ENCODE data around the gene PRXL2B. TPM values are rescaled to one million over a fixed set of nuclear protein-coding genes. Genes with fewer than 3 reads are reported as not detected.
A peak's percentile ranks its signal among the peaks of the same experiment; 100 is the strongest.

Gene PRXL2B, protein sequence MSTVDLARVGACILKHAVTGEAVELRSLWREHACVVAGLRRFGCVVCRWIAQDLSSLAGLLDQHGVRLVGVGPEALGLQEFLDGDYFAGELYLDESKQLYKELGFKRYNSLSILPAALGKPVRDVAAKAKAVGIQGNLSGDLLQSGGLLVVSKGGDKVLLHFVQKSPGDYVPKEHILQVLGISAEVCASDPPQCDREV
- 10 to 100 TPM in 2 of 4 donors, 1 to 10 TPM in 2; 8.0 to 11.8 (median 10.4) TPM for total RNA-seq
- 9.3 TPM for polyA plus RNA-seq
- long read RNA-seq, donor 1, transcript PRXL2B-203 (7 exons, 2,689 nt), result minor isoform, 7 of 47 reads
- long read RNA-seq, donor 1, transcript PRXL2B-204 (7 exons, 2,749 nt), result major isoform, 13 of 47 reads
- long read RNA-seq, donor 1, partial matches to known transcripts, result 4 of 47 reads
- long read RNA-seq, donor 1, other reads (novel, unspliced or antisense), result 21 of 47 reads
- long read RNA-seq, donor 2, transcript PRXL2B-203 (7 exons, 2,689 nt), result major isoform, 6 of 23 reads
- long read RNA-seq, donor 2, partial matches to known transcripts, result 4 of 23 reads
- long read RNA-seq, donor 2, other reads (novel, unspliced or antisense), result 8 of 23 reads
- long read RNA-seq, donor 3, transcript PRXL2B-203 (7 exons, 2,689 nt), result minor isoform, 7 of 39 reads
- long read RNA-seq, donor 3, transcript PRXL2B-204 (7 exons, 2,749 nt), result major isoform, 11 of 39 reads
- long read RNA-seq, donor 3, partial matches to known transcripts, result 9 of 39 reads
- long read RNA-seq, donor 3, other reads (novel, unspliced or antisense), result 12 of 39 reads
- long read RNA-seq, donor 4, transcript PRXL2B-204 (7 exons, 2,749 nt), result major isoform, 6 of 16 reads
- long read RNA-seq, donor 4, partial matches to known transcripts, result 5 of 16 reads
- long read RNA-seq, donor 4, other reads (novel, unspliced or antisense), result 4 of 16 reads

GRCh38 chr1:2586154-2587070 is at the start of gene PRXL2B:
PRXL2B (plus strand) TSS chr1:2586777; CDS start chr1:2586886, 109 bp downstream.
- no peaks in the 10 kb centered on the region for H3K27me3 ChIP-seq (ENCODE audit: control insufficient read depth, insufficient read depth)
- WGBS, result under 1% methylated on average over 107 of the region's 107 CpGs
- H3K4me1 ChIP-seq (ENCODE audit: control insufficient read depth, insufficient read depth, low read length), result peaks cover 3% of the 10 kb centered on the region
- peak; percentile 100 for DNase-seq
- intact Hi-C loops (cut with DNase I), result no loop called here
- H3K27ac ChIP-seq (ENCODE audit: low read length), result peak within 1 kb of the TSS; percentile 95
- peak; percentile 93 to 94 for ATAC-seq
- no peaks in the 10 kb centered on the region for H3K9me3 ChIP-seq (ENCODE audit: control insufficient read depth, low read length)
- H3K4me3 ChIP-seq (ENCODE audit: low read length), result peak within 1 kb of the TSS; percentile 87

GRCh38 chr1:2537784-2538115 is 48.8 kb upstream of the PRXL2B start:
- no peak overlapping the region for H3K27ac ChIP-seq (ENCODE audit: low read length)
- no peaks in the 10 kb centered on the region for H3K9me3 ChIP-seq (ENCODE audit: control insufficient read depth, low read length)
- no peak overlapping the region for H3K4me3 ChIP-seq (ENCODE audit: low read length)
- no peaks in the 10 kb centered on the region for H3K4me1 ChIP-seq (ENCODE audit: control insufficient read depth, insufficient read depth, low read length)
- WGBS, result 80% methylated on average over 9 of the region's 9 CpGs
- no peaks in the 10 kb centered on the region for H3K27me3 ChIP-seq (ENCODE audit: control insufficient read depth, insufficient read depth)
- DNase-seq (no peak), ATAC-seq (no peak)
- intact Hi-C loops (cut with DNase I), result no loop called here

DNA sequence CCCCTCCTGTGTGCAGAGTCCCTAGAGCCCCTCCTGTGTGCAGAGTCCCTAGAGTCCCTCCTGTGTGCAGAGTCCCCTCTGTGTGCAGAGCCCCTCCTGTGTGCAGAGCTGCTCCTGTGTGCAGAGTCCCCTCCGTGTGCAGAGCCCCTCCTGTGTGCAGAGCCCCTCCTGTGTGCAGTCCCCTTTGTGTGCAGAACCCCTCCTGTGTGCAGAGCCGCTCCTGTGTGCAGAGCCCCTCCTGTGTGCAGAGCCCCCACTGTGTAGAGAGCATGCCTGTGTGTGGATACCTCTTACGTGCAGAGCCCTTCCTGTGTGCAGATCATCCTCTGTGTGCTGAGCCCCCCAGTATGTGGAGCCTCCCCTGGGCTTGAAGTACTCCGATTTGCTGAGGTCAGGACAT is 48.2 kb upstream of the PRXL2B start:
- Histone ChIP-seq H3K4me1 (ENCODE audit: control insufficient read depth, insufficient read depth, low read length) (no peaks in the 10 kb centered on the region), H3K27me3 (ENCODE audit: control insufficient read depth, insufficient read depth) (no peaks in the 10 kb centered on the region), H3K27ac (ENCODE audit: low read length) (no peak overlapping the region), H3K9me3 (ENCODE audit: control insufficient read depth, low read length) (no peaks in the 10 kb centered on the region), H3K4me3 (ENCODE audit: low read length) (no peak overlapping the region)
- DNase-seq, result no peak
- WGBS, result 89% methylated on average over 4 of the region's 4 CpGs
- intact Hi-C loops (cut with DNase I), result no loop called here
- ATAC-seq, result no peak

DNA sequence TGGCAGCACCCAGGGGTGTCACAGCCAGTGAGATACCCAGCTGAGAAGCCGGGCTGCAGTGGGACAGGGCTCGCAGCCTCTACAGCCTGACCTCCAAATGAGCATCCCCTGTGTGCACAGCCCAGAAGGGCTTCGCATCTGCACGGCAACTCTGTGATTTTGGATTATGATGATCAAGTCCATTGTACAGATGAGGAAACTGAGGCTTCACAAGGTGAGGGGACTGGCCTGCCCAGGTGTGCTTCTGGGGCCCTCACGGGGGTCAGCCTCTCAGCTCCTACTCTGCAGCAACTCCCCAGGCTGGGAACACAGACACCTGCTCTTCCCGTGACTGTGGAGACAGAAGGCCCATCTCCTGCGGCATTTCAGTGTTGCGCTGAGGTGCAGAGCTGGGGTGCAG is 47.7 kb upstream of the PRXL2B start:
- Histone ChIP-seq H3K27me3 (ENCODE audit: control insufficient read depth, insufficient read depth) (no peaks in the 10 kb centered on the region), H3K4me1 (ENCODE audit: control insufficient read depth, insufficient read depth, low read length) (no peaks in the 10 kb centered on the region), H3K4me3 (ENCODE audit: low read length) (no peak overlapping the region), H3K9me3 (ENCODE audit: control insufficient read depth, low read length) (no peaks in the 10 kb centered on the region), H3K27ac (ENCODE audit: low read length) (no peak overlapping the region)
- DNase-seq (no peak), ATAC-seq (no peak)
- 94% methylated on average over 8 of the region's 8 CpGs for WGBS
- intact Hi-C loops (cut with DNase I), result no loop called here

GRCh38 chr1:2539312-2539907 is 47.2 kb upstream of the PRXL2B start:
- Histone ChIP-seq H3K4me3 (ENCODE audit: low read length) (no peak overlapping the region), H3K4me1 (ENCODE audit: control insufficient read depth, insufficient read depth, low read length) (no peaks in the 10 kb centered on the region), H3K27ac (ENCODE audit: low read length) (no peak overlapping the region), H3K27me3 (ENCODE audit: control insufficient read depth, insufficient read depth) (no peaks in the 10 kb centered on the region), H3K9me3 (ENCODE audit: control insufficient read depth, low read length) (no peaks in the 10 kb centered on the region)
- 75% methylated on average over 12 of the region's 12 CpGs for whole genome bisulfite sequencing
- intact Hi-C loops (cut with DNase I), result no loop called here
- DNase-seq (no peak), ATAC-seq (no peak)

DNA sequence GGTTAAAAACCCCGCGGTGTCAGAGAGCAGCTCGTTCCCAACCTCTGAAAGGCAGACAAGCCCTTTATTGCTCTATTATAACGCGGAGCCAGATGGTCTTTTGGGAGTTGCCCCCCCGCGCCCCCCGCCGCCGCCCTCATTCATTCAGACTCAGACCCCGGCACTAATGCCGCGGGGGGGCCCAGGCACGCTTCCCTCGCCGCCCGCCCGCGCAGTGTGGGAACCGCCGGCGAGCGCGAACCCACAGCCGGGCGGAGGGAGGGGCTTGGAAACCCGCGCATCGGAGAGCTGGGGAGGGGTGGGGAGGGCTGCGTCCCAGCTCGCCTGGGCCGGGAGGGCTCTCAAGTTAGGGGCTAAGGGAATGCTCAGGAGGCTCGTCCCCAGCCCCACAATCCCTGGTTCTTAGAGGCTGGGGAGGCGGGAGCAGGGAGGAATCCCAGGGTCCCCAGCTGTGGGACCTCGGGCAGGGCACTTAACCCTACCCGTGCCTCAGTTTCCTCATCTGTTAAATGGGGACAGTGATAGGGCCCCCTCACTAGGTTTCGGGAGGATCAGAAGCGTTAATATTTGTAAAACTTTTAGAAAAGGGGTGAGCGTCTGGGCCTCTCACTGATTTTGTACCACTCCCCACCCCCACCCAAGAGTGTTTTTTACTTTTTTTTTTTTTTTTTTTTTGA is 45.6 kb upstream of the PRXL2B start:
- Histone ChIP-seq H3K4me3 (ENCODE audit: low read length) (no peak overlapping the region), H3K9me3 (ENCODE audit: control insufficient read depth, low read length) (no peaks in the 10 kb centered on the region), H3K27me3 (ENCODE audit: control insufficient read depth, insufficient read depth) (no peaks in the 10 kb centered on the region), H3K27ac (ENCODE audit: low read length) (no peak overlapping the region), H3K4me1 (ENCODE audit: control insufficient read depth, insufficient read depth, low read length) (peaks cover 2% of the 10 kb centered on the region)
- 12% methylated on average over 39 of the region's 39 CpGs for WGBS
- intact Hi-C loops (cut with DNase I), result no loop called here
- ATAC-seq, result no peak
- peak in 1 of 3 donors; percentile 83 for DNase-seq

- 71% methylated on average over 25 of the region's 25 CpGs for WGBS
- DNase-seq (peak; percentile 69 to 90 (median 83)), ATAC-seq (no peak)
- Histone ChIP-seq H3K9me3 (ENCODE audit: control insufficient read depth, low read length) (no peaks in the 10 kb centered on the region), H3K4me1 (ENCODE audit: control insufficient read depth, insufficient read depth, low read length) (peaks cover 2% of the 10 kb centered on the region), H3K27me3 (ENCODE audit: control insufficient read depth, insufficient read depth) (no peaks in the 10 kb centered on the region), H3K4me3 (ENCODE audit: low read length) (no peak overlapping the region), H3K27ac (ENCODE audit: low read length) (no peak overlapping the region)
- intact Hi-C loops (cut with DNase I), result no loop called here
Measured at GRCh38 chr1:2541619-2542245, 44.8 kb upstream of the PRXL2B start.

DNA sequence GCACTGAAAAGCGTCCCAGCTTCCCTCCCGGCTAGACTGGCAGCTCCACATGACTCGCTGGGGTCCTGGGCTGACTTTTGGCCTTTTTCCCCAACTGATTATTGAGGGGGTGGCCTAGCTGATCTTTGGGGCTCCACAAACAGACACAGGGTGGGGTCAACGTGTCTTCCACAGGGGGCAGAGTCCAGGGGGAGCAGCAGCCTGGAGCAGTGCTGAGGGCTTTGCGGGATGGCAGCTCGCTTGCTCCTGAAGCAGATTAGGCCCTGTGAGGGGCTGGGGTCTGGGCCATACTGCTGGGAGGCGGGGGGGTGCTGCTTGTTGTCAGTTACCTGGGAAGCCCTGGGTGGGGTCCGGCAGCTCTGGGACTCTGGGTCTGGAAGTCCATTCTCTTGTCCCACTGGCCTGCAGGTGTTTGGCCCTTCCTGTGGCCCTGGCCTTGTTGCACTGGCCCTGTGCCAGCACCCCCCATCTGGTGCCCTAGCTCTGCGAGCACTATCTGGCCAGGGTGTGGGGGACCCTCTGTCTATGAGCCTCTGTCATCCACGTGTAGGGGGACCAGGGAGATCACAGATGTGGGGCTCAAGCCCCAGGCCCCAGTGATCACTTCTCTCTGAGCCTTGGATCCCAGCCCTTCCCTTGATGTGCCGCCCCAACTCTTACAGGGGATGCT is 44.2 kb upstream of the PRXL2B start:
- peaks cover 2% of the 10 kb centered on the region for H3K4me1 ChIP-seq (ENCODE audit: control insufficient read depth, insufficient read depth, low read length)
- intact Hi-C loops (cut with DNase I), result no loop called here
- ATAC-seq (no peak), DNase-seq (no peak)
- no peaks in the 10 kb centered on the region for H3K9me3 ChIP-seq (ENCODE audit: control insufficient read depth, low read length)
- no peak overlapping the region for H3K27ac ChIP-seq (ENCODE audit: low read length)
- no peak overlapping the region for H3K4me3 ChIP-seq (ENCODE audit: low read length)
- no peaks in the 10 kb centered on the region for H3K27me3 ChIP-seq (ENCODE audit: control insufficient read depth, insufficient read depth)
- WGBS, result 82% methylated on average over 11 of the region's 11 CpGs

GRCh38 chr1:2543543-2544092 is 43.0 kb upstream of the PRXL2B start:
- WGBS, result 37% methylated on average over 26 of the region's 26 CpGs
- intact Hi-C loops (cut with DNase I), result no loop called here
- ATAC-seq, result no peak
- Histone ChIP-seq H3K27me3 (ENCODE audit: control insufficient read depth, insufficient read depth) (no peaks in the 10 kb centered on the region), H3K27ac (ENCODE audit: low read length) (no peak overlapping the region), H3K4me1 (ENCODE audit: control insufficient read depth, insufficient read depth, low read length) (peaks cover 6% of the 10 kb centered on the region), H3K4me3 (ENCODE audit: low read length) (no peak overlapping the region), H3K9me3 (ENCODE audit: control insufficient read depth, low read length) (no peaks in the 10 kb centered on the region)
- peak in 2 of 3 donors; percentile 69 to 77 for DNase-seq
